MM.1S (cell line): ENCODE measurements around the gene CCDC13.

Source experiments
- EZH2 ChIP-seq: fragments of 300-600 bp; sonication (generic); optimal IDR thresholded peaks from 2 replicates; pipeline ENCODE3; 2017; ENCODE audit warnings: low read depth, mild to moderate bottlenecking, antibody characterized with exemption, low read length, mixed read lengths
- EZH2phosphoT487 ChIP-seq: fragments of 300-600 bp; sonication (generic); IDR thresholded peaks from 2 replicates; pipeline ENCODE4 v1.6.1; 2018; ENCODE audit warnings: antibody characterized with exemption, low read length
- TF ChIP-seq, protein P1 (sequence below): fragments of 300-600 bp; sonication (generic); IDR thresholded peaks from 2 replicates; pipeline ENCODE4 v1.5.1; 2016; ENCODE audit warnings: antibody characterized with exemption, low read length, mixed read lengths

DNA sequence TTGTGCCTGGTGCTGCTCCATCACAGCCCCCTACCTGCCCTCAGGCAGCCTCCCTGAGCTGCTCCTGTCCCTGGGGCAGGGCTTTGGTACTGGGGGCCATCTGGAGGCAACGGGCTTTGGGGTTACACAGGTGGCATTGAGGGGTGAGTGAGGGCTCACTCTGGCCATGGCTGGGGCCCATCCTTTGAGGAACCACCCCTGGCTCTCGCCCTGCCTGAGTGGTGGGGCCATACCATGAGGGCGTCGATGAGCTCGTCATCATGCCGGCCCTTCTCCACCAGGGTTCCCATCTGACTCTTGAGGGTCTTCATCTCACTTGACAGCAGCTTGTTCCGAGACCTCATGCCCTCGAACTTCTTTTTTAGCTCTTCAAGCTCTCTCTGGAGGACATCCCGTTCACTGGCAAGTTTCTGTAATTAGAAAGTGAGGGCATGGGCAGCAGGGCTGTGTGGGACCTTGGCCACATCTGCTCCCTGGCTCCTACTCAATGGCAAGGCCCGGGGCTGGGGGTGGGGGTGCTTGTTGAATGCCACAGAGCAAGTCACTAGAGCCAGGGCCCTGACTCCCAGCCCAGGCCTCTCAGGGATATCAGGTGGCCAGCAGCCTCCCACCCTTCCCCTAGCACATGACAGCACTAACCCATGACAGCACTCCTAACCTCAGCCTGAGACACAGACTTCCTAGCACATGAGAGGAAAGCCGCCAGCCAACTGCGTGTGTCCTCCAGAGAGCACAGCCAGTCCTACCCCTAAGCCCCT, 33.5 kb downstream of the CCDC13 start:
- TF ChIP-seq, protein P1, sequence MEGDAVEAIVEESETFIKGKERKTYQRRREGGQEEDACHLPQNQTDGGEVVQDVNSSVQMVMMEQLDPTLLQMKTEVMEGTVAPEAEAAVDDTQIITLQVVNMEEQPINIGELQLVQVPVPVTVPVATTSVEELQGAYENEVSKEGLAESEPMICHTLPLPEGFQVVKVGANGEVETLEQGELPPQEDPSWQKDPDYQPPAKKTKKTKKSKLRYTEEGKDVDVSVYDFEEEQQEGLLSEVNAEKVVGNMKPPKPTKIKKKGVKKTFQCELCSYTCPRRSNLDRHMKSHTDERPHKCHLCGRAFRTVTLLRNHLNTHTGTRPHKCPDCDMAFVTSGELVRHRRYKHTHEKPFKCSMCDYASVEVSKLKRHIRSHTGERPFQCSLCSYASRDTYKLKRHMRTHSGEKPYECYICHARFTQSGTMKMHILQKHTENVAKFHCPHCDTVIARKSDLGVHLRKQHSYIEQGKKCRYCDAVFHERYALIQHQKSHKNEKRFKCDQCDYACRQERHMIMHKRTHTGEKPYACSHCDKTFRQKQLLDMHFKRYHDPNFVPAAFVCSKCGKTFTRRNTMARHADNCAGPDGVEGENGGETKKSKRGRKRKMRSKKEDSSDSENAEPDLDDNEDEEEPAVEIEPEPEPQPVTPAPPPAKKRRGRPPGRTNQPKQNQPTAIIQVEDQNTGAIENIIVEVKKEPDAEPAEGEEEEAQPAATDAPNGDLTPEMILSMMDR = no peak
- TF ChIP-seq EZH2phosphoT487 (no peak), EZH2 (no peak)
